ENCODE data around the gene DAPK1. TPM values are rescaled to one million over a fixed set of nuclear protein-coding genes. Genes with fewer than 3 reads are reported as not detected.

The DAPK1 gene
- total RNA-seq, 4 donors from 2014 or later, result 5.4 to 13.4 (median 9.8) TPM

DNA sequence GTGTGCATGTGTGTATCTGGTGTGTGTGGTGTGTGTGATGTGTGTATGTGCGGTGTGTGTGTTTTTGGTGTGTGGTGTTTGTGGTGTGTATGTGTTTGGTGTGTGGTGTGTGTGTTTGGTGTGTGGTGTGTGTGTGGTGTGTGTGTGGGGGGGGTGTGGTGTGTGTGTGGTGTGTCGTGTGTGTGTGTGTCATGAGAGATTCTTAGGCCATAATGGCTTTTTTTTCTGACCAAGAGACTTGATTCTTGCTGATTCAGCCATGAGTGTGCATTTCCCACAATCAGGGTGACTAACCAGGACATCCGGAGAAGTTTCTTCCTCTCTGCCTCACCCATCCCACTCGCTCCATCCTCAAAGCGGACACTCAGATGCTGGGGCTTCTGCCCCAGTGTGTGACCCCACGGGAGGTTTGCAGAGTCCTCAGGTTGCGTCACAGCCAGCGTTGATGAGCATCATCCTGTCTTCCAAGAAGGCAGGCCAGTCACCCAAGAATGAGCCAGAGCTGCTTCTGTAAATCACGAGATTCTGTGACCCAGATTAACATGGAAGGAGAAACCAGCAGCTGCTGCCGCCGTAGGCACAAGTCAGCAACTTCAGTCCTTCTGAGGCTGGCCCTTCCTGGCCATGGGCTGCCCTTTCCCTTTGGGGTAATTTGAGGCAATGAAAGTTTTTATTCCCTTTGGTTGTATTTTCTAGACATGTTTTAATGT is 215.8 kb downstream of the DAPK1 start:
- H3K4me3 ChIP-seq, result no peak overlapping the region
- no peaks in the 10 kb centered on the region for H3K9me3 ChIP-seq
- peak; percentile 95 to 96 for DNase-seq (ENCODE audit: low spot score in 2 of 2)
- no peaks in the 10 kb centered on the region for H3K36me3 ChIP-seq
- H3K4me1 ChIP-seq, result peaks cover 23% of the 10 kb centered on the region
- peak overlapping the region; percentile 79 for H3K27ac ChIP-seq
- no peaks in the 10 kb centered on the region for H3K27me3 ChIP-seq
- TF ChIP-seq EP300 (IDR thresholded peaks at IDR 0.05) (no peak), POLR2A (IDR thresholded peaks at IDR 0.05) (no peak), POLR2AphosphoS5 (IDR thresholded peaks at IDR 0.05) (peak in 2 of 3 donors; percentile 73 to 85)
- TF ChIP-seq, protein P1, sequence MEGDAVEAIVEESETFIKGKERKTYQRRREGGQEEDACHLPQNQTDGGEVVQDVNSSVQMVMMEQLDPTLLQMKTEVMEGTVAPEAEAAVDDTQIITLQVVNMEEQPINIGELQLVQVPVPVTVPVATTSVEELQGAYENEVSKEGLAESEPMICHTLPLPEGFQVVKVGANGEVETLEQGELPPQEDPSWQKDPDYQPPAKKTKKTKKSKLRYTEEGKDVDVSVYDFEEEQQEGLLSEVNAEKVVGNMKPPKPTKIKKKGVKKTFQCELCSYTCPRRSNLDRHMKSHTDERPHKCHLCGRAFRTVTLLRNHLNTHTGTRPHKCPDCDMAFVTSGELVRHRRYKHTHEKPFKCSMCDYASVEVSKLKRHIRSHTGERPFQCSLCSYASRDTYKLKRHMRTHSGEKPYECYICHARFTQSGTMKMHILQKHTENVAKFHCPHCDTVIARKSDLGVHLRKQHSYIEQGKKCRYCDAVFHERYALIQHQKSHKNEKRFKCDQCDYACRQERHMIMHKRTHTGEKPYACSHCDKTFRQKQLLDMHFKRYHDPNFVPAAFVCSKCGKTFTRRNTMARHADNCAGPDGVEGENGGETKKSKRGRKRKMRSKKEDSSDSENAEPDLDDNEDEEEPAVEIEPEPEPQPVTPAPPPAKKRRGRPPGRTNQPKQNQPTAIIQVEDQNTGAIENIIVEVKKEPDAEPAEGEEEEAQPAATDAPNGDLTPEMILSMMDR (IDR thresholded peaks at IDR 0.05), result no peak
- WGBS, result 34% methylated on average over 11 of the region's 11 CpGs

DNA sequence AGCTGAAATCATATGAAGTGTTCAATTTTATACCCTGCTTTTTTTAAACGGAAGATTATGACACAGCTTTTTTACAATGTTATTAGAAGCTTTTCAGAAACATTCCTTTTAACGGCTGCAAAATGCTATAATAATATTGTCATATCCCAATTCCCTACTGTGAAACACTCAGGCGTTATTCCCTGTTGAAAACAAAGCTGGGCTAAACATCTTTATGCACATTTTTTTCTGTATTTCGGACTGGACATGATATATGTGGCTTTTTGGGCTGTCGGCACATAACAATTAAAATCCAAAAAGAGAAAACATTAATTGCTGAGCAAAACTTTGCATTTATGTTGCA is 216.3 kb downstream of the DAPK1 start:
- 36% methylated on average over 5 of the region's 5 CpGs for WGBS
- peaks cover 23% of the 10 kb centered on the region for H3K4me1 ChIP-seq
- no peak for DNase-seq (ENCODE audit: low spot score in 2 of 2)

DNA sequence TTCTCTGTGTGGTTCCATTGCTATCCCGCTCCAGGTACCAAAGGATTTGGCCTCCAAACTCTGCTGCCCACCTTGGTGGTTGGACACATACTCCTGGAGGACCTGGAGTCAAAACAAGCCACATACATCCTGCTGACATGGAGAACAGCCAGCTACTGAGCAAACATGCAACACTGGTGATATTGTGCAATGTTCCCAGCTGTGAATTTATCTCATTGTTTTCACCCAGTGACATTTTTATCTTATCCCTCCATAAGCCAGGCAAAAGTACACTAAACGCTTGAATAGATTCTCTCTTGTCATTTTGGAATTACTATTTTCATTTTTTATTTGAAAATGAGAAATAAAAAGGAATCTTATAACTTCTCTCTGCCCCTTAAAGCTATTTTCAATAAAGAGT is 217.2 kb downstream of the DAPK1 start:
- TF ChIP-seq POLR2A (IDR thresholded peaks at IDR 0.05) (no peak), POLR2AphosphoS5 (IDR thresholded peaks at IDR 0.05) (peak in 1 of 3 donors; percentile 29), EP300 (IDR thresholded peaks at IDR 0.05) (no peak)
- TF ChIP-seq, protein P1 (IDR thresholded peaks at IDR 0.05), result no peak
- Histone ChIP-seq H3K36me3 (no peaks in the 10 kb centered on the region), H3K4me3 (no peak overlapping the region), H3K27ac (peak overlapping the region; percentile 79), H3K4me1 (peaks cover 23% of the 10 kb centered on the region), H3K27me3 (no peaks in the 10 kb centered on the region), H3K9me3 (no peaks in the 10 kb centered on the region)
- WGBS, result 55% methylated on average over 2 of the region's 2 CpGs
- no peak for DNase-seq (ENCODE audit: low spot score in 2 of 2)

More for the DNA sequence above, 216.3 kb downstream of the DAPK1 start:
- no peaks in the 10 kb centered on the region for H3K36me3 ChIP-seq
- H3K9me3 ChIP-seq, result no peaks in the 10 kb centered on the region
- TF ChIP-seq POLR2A (IDR thresholded peaks at IDR 0.05) (no peak), POLR2AphosphoS5 (IDR thresholded peaks at IDR 0.05) (no peak), EP300 (IDR thresholded peaks at IDR 0.05) (no peak)
- TF ChIP-seq, protein P1 (IDR thresholded peaks at IDR 0.05), result no peak
- peak overlapping the region; percentile 79 for H3K27ac ChIP-seq
- no peak overlapping the region for H3K4me3 ChIP-seq
- H3K27me3 ChIP-seq, result no peaks in the 10 kb centered on the region

DNA sequence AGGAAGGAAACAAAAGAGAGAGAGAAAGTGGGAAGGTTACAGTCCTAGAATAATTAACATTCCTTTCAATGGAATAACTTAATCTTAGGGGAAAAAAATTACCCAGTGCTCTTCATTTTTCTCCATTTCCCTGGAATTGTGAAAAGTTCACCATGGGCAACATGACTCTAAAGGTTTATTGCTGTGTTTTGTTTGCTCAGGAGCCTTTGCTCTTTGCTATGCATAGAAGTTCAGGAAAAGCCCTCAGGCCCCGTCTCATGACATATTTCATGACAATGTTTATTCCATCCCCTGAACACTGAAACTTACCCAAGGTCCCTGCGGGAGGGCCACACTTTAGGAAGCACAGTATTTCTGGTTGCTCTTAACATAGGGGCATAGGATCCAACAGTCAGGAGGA is 218.5 kb downstream of the DAPK1 start:
- H3K4me3 ChIP-seq, result no peak overlapping the region
- H3K4me1 ChIP-seq, result peaks cover 23% of the 10 kb centered on the region
- H3K36me3 ChIP-seq, result no peaks in the 10 kb centered on the region
- no peaks in the 10 kb centered on the region for H3K27me3 ChIP-seq
- WGBS, result 74% methylated on average over 2 of the region's 2 CpGs
- no peak overlapping the region for H3K27ac ChIP-seq
- no peak for TF ChIP-seq POLR2AphosphoS5 (IDR thresholded peaks at IDR 0.05)
- TF ChIP-seq, protein P1 (IDR thresholded peaks at IDR 0.05), result no peak
- TF ChIP-seq EP300 (IDR thresholded peaks at IDR 0.05), result no peak
- no peak for TF ChIP-seq POLR2A (IDR thresholded peaks at IDR 0.05)
- no peak for DNase-seq (ENCODE audit: low spot score in 2 of 2)
- no peaks in the 10 kb centered on the region for H3K9me3 ChIP-seq

DNA sequence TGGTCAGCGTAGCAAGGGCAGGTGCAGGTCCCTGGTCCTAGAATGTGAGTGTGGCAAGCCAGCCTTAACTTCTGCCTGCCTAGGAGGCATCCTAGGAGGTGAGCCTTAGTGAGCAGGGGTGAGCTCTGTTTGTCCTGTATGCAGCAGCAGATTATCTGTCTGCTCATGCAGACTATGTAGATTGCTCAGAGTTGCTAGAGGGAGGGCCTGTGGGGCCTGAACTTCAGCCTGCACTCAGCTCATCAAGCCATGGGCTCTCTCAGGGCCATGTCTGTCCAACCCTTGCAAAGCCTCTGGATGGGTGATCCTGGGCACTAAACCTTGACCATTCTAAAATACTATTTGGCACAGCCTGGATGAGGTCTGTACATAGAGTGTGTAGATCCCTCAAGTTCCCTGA is 219.8 kb downstream of the DAPK1 start:
- Histone ChIP-seq H3K9me3 (no peaks in the 10 kb centered on the region), H3K36me3 (no peaks in the 10 kb centered on the region), H3K4me3 (no peak overlapping the region), H3K27me3 (no peaks in the 10 kb centered on the region), H3K4me1 (peaks cover 17% of the 10 kb centered on the region), H3K27ac (no peak overlapping the region)
- no peak for DNase-seq (ENCODE audit: low spot score in 2 of 2)
- WGBS, result 100% methylated on average over 1 of the region's 1 CpG
- TF ChIP-seq EP300 (IDR thresholded peaks at IDR 0.05) (no peak), POLR2A (IDR thresholded peaks at IDR 0.05) (no peak), POLR2AphosphoS5 (IDR thresholded peaks at IDR 0.05) (no peak)
- TF ChIP-seq, protein P1 (IDR thresholded peaks at IDR 0.05), result no peak

All from suprapubic skin (tissue), 4 donors.